IPS-NIHi7 (cell line): ENCODE results near the gene COL23A1.

ENCODE experiments used
- DNase-seq: peaks from one replicate; pipeline ENCODE4 v3.0.0; 2012; ENCODE audit warnings: mixed read lengths; ENCODE audit errors: extremely low spot score

COL23A1 gene

DNA sequence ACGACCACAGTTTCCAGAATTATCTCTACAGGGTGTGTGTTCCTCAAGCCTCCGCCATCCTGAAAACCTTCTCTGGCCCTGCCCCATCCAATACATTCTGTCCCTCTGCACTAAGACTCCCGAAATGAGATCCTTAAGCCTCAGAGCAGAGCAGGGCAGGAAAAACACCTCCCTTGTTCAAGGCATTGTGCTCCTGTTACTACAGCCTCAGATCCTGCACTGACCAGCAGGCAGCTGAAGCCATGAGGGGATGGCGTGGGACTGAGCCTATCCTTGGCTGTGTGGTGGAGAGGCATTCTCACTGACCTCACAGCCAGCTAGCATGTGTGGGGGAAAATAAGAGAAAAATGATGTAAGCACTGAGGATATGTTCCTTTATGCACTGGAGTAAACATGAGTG, 250.9 kb downstream of the COL23A1 start:
- no peak for DNase-seq

DNA sequence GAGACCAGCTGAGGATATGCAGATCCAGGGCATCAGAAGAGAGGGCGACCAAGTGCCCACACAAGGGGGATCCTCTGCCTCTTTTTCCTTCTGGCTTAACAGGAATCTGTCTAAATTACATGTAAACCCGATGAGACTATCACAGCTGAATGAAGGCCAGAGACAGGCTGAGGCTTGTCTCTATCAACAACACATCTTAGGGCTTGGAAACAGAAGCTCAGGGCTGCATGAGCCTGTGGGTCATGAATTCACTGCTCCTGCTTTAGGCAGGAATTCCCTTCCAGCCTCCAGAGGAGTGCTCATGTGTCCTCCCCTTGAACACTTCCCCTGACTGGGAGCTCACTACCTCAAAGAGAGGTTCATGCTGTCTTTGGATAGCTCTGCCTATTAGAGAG, 251.4 kb downstream of the COL23A1 start:
- DNase-seq = no peak

DNA sequence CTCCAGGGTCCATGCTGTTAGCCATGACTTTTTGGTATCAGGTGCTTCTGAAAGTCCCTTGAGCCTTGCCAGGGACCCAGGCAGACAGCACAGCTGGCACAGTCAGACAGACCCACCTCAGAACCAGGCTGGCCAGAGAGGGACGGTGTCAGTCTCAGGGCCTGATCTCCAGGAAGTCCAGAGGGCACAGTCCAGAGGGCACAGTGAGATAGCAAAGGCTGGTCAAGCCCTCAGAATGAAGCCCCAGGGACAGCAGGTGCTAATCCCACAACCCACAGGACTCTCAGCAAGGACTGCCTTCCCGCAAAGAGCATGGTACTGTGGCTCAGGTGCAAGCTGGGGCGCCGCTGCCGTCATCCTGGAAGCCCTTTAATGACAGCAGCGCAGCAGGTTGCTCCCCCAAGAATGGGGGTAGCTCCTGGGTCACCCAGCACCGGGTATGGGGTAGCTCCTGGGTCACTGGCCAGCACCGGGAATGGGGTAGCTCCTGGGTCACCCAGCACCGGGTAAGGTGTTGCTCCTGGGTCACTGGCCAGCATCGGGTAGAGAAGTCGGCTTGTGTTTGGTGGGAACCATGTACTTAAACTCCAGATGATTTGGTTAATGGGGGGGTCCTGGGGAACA, 252.0 kb downstream of the COL23A1 start:
- no peak for DNase-seq

DNA sequence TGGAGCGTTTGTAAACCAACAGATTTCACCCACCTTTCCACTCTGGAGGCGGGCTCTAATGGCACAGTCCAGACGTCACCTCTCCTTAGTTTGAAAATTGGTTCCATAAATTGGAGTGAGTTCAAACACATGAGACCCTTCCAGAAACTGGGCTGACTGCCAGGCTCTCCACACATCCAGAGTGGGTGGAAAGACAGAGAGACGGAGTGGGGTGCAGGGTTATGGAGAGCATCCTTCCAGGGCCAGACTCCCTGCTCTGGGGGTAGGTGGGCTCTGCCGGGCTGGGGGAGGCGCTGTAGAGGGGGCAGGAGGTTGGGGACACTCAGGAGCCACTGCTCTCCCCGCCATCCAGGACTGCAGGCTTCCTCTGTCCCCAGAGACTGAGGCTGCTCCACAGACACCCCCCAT, 252.9 kb downstream of the COL23A1 start:
- DNase-seq = no peak

DNA sequence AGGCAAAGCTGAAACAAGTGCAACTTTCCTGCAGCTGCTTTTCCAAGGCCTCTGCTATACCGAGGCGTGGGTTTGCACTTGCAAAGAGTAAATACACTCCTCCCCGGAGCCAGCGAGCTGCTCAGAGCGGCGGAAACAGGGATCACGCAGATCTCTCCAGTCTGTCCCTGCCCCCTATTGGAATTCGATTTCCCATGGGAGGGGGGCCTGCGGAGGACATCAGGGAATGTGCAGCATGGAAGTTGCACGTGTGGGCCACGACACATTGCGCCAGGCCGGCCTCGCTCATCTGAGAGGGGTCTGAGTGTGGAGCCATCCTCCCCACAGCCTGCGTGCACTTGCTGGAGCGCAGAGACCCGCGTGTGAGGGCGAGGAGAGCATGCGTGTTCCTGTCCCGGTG, 253.3 kb downstream of the COL23A1 start:
- DNase-seq = no peak

DNA sequence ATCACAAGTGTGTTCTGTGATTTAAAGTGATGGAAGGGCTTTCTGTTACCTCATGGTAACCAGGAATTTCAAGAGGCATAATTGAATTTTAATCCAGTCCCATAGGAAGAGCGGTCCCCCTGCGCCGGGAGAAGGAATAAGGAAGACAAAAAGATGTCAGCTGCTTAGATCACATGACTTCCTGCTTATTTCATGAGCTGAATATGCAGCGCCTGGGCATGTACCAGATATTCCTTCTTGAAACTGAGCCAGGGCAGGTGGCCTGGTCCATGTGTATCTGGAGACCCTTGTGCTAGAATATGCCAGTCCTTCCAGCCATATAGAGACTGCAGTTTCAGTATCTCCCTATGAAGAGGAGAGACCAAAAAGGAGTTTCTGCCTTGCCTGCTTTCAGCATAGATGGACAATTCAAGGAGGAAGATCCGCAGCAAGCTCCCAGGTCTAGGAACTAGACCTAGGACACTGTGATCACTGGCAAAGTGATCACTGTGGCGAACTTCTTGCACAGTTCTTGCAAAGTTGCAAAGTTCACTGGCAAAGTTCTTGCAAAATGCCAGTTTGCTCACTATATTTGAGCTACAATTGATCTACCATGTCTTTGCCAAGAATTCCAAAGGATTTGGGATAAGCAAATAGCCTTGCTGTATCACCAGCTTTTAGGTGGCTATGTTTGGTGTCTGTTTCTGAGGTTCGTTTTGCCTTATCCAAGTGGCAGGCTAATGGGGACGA, 254.7 kb downstream of the COL23A1 start:
- no peak for DNase-seq

DNA sequence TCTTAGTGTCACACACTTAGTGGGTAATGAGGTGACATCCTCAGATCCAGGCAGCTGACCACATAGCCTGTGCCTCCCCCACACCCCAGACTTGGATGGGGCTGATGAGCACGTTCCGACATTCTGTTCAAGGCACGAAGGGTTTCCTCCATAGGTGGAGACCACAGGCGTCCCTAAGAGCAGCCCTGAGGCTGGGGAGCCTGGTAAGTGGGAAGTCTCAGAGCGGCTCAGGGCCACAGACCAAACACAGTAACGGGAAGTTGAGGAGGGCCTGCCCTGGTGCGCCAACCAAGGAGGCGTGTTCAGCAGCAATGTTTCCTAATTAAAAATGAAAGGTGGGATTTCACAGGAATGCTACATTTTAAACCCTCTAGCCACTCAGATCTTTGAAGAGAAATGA, 255.3 kb downstream of the COL23A1 start:
- no peak for DNase-seq

DNA sequence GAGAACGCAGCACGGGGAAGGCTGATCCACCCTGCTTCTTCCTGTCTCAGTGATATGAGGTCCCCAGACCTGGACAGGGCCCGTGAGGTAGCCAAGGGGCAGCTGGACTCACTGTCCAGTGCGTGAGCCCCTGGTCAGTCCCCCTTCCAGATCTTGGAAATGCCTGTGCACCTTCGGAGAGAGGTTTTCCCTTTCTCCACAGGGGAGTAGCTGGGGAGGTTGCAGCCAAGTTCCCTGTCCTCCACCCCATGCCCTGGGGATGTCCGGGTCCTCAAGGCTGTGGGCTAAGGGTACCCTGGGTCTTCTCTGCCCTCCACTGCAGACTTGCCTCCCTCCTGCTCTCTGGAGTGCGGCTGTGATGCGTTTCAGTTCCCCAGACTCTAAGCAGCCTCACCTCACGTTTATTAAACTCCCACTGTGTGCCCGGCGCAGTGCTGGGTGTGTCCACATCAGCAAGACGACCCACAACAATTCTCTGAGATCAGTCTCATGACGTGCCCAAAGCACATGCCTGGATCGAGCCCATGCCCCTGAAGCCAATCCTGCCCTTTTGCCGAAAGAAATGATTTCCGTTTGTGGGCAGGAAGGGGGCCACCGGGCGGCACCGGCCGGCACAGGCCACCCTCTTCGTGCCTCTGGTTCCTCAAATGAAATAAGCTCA, 256.2 kb downstream of the COL23A1 start:
- DNase-seq = no peak

DNA sequence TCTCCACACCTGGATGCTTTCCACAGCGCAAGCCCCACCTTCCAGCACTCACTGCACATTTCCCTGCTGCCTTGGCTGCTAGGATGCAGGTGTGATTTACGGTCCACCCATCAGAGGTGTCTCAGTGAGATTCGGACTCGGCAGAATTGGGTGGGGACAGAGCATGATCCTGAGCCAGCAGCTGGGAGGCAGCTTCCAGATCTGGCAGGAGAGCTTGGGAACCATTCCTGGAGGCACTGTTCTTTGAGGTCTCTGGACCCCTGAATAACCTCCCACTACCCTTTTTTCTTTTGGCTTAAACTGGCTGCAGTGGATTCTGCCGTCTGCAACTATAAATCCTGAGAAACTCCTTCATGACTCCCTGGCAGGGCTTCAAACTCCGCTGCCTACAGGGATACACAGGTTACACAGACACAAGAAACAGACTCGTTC, 258.0 kb downstream of the COL23A1 start:
- no peak for DNase-seq

DNA sequence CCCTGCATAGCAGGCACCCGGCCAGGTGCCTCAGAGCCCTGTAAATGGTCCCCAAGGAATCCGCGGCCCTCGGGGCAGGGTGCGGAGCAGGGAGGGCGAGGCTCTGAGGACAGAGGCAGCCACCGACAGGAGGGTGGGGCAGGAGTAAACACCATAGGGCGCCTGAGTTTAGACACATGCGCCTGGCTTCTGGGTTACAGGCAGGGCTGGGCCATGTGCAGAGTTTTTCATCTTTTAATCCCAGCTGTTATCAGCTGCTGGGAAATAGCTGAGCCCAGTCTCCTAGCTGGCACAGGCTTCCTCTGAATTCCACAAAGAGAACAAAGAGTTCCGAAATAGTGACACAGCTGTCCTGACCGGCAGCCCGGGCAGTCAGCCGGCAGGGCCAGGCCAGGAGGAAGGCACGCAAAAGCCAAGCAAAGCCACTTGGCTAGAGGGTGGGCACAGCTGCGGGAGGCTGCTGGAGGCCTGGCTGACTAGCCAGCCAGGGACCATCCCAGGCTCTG, 258.6 kb downstream of the COL23A1 start:
- DNase-seq = no peak

DNA sequence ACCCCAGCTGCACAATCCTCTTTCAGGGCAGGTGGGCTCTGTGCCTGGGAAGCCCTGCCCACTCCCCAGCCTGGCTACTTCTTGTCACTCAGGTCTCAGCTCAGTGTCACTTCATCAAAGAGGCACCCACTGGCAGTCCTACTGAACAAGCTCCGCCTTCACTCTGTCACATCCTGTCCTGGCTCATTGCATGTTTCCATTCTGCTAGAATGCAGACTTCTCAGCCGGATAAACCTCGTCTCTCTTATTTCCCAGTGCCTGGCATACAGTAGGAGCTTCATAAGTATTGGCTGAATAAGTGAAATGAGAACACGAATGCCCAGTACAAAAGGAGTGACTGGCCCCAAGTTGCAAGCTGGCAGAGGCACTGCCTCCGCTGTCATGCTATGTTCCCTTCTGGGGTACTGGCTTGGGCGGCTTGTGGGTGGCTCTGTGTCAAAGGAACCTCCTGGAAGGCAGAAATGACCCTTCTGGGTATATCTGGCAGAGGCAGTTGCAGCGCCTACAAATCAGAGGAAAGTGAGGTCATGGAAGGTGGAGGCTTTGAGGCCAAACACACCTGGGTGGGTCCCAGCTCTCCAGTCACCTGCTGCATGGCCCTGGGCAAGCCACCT, 259.3 kb downstream of the COL23A1 start:
- no peak for DNase-seq

DNA sequence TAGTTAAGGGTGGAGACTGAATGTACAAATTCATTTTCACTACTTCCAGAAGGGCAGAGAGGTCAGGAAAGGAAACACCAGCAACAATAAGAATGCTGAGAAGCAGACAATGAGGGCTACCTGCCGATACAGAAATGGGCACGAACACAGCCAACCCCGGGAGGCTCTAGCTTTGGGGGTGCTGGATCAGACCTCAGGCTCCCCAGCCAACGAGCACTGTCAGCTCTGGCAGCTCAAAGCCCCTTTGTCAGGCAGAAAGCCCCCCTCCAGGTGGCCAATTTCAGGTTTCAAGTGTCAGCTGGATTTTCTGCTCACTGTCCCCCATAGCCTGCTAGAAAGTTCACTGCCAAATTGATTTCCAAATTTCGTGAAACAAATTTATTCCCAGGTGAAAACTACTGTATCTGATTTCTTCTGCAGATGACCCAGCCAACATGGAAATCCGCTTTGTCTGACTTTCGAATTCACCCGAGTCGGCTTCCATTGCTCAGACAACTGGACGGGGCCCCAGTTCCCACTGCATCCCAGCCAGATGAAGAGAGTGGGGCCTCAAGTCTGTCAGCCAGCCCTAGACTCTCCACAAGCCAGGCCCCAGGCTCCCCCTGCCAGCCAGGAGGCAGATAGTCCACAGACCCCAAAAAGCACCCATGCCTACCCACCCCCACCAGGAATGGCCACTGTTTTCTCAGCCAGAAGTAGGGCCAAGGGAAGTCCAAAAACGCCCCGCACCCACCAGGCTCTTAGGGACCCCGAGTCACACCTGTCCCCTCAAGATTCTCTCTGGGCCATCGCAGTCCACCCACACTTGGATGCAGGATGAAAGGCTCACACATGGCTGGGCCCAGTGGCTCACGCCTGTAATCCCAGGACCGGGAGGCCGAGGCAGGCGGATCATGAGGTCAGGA, 261.1 kb downstream of the COL23A1 start:
- no peak for DNase-seq

DNA sequence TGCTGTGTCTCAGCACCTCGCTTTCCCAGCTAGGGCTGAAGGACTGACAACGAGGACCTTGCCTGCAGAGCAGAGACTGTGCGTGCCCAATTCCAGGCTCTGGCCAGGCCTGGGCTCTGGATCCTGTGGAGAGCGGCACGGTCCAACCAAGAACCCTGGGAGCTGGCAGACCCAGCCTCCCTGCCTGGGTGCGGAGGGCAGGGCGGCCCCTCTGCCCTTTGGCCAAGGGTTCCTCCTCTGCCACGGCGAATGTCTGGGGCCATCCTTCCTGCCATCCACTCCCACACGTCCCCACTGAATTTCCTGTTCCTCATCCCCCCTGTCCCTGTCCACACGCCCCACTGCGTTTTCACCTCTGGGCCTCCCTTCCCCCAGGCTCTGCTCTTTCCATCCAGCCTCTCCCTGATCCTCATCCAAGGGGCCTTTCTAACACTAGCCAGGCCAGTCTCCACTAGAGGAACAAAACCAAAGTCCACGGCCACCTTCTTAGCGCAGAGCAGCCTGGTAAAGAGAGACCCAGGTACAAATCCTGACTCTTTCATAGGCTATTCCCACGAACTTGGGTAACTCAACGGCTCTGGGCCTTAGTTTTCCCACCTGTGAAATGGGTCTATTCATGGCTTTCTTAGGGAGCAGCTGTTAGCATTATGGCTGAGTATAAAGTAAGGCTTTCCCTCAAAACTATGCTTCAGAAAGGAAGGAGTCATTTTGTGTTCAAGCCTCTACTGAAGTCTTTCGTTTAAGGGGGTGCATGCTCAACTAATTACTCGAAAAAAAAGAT, 262.1 kb downstream of the COL23A1 start:
- DNase-seq = no peak

DNA sequence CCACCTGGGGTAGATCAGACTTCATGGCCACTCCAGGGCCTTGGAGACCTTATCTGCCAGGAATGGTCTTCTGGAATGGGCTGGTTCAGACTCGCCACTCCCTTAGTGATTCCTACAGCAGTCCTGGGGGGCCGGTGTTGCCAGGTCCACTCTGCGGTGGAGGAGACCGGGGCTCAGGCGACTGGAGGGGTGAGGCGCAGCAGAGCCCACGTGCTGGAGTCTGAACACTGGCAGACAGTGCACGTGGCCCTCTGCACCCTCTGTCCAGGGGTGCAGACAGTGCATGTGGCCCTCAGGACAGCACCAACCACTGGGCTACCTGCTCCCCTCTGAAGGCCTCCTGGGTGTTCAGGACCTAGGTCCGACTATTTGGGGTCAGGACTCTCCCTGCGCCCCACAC, 262.7 kb downstream of the COL23A1 start:
- no peak for DNase-seq

DNA sequence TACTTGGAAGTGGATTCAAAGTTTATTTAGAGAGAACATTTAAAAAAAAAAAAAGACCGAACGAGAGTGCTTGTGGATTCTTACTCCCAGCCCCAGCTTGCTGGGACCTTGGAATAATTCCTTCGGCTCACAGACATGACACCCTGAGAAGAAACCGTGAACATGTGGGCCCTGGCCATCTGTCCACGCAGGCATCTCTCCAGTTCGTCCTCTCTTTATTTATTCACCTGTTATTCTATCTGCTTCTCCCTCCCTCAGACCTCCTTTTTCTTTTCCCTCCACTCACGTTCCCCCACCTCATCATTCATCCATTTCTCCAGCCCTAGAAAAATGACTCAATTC, 263.8 kb downstream of the COL23A1 start:
- no peak for DNase-seq

DNA sequence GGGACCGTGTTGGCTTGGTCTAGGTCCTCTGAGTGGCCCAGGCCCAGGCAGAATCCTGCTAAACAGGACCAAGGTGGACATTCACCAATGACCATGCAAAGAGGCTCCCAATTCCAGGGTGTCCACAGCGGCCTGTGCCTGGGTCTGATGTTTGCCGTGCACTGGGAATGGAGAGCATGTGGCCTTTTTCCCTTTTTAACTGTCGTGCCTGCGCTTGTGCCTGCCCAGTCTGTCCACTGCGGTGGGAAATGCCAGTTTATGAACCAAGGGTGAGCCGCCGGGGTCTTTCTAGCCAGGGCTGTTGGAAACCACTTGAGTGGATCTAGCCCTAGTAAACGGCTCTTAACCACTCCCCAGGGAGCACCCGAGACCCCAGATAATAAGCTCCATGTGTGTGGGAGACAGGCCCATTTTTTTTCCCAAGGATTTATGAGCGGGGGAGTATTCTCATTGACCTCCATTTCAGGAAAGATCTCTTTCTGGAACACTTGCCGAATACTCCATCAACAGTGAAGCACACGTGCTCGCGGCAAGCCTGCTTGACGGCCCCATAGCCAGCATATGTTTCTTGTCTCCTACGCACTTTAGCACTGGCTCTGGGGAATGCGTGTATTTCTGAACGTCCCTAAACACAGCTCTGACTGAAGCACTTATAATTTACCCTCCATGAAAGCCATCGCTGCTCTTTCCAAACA, 264.4 kb downstream of the COL23A1 start:
- no peak for DNase-seq

DNA sequence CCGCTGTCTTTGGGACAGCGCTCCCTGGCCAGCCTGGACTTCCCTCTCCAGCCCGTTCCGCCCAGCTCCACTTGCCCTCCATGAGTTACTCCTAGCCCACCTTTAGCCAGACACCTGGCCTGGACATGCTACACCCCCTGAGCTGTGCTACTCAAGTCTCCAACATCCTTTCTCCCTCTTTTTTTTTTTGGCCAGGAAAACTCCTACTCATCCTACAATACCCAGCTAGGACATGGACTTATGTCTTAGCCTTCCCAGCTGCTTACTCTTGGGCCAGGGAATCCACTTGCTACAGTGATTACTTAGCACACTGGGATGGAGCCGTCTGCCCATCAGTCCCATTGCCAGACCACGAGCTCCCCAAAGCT, 264.9 kb downstream of the COL23A1 start:
- DNase-seq = no peak

DNA sequence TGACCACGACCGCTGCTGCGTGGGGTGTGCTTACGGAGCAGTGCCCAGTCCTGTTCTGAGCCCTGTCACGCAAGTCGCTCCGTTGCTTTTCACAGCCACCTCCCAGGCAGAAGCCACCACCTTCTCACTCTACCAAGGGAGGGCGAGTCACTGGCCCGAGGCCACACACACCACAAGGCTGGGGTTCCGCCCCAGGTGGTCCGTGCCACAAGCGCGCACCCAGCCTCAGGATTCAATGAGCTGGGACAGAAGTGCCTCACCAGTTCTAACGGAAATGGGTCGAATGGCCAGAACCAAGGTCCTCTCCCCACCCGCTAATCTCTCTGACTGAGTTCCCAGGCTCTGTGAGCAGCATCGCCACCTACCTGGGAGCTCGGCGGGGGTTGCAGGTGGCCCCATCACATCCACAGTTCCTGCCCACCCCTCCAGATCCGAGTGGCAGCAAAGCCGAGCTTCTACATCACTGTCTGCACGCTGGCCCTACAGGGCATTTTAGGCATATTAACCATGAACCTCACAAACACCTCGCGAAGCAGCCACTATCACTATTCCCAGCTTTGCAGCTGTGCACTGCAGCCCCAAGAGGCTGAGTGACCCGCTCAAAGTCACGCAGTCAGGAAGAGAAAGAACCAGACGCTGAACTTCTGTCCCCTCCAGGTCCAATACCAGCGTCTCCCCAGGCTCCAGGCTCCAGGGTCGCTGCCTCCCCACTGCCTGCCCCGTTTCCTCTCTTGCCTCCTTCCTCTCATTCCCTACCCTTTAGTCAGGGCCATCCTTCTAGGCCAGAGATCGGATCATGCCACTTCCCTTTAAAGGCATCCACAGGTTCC, 265.5 kb downstream of the COL23A1 start:
- no peak for DNase-seq

DNA sequence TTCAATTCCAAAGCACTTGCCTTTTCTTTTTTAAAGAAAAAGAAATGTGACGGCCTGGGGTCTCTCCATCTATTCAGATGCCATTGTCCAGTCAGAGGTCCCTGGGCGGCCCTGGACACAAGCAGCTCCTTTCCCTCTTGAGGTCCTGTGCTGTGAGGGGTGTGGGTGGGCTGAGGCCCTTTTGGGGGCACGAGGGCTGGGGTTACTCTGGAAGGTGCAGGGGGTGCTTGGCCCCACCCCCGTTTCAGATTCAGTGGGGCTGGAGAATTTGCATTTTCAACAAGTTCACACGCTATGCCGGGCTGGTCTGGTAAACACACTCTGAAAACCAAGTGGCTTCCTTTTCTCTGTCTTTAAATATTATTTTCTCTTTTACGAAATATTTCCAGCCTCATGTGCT, 266.2 kb downstream of the COL23A1 start:
- no peak for DNase-seq

DNA sequence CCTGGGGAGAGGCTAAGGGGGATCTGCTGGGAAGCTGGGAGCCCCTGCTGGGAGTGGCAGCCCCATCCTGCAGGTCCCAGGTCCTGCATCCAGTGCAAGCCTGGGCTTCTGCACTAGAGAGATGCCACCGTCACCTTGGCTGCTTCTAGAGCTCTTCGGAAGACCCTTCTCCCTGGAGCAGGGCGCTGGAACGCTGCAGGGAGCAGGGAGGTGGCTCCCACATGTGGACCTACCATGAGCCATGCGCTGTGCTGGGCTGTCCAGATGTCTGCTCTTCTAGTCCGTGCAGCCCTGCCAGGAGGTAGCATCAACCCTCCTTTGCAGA, 266.7 kb downstream of the COL23A1 start:
- DNase-seq = no peak
